ENCODE results near the gene ZNF223. TPM values are rescaled to one million over a fixed set of nuclear protein-coding genes. Genes with fewer than 3 reads are reported as not detected.

ZNF223 gene
- total and polyA plus RNA-seq, 9 of the 15 experiments (the other 6 are each of a cell fraction or from before 2014, with no cell fraction given): 0.21 to 1.8 (median 0.71) TPM

DNA sequence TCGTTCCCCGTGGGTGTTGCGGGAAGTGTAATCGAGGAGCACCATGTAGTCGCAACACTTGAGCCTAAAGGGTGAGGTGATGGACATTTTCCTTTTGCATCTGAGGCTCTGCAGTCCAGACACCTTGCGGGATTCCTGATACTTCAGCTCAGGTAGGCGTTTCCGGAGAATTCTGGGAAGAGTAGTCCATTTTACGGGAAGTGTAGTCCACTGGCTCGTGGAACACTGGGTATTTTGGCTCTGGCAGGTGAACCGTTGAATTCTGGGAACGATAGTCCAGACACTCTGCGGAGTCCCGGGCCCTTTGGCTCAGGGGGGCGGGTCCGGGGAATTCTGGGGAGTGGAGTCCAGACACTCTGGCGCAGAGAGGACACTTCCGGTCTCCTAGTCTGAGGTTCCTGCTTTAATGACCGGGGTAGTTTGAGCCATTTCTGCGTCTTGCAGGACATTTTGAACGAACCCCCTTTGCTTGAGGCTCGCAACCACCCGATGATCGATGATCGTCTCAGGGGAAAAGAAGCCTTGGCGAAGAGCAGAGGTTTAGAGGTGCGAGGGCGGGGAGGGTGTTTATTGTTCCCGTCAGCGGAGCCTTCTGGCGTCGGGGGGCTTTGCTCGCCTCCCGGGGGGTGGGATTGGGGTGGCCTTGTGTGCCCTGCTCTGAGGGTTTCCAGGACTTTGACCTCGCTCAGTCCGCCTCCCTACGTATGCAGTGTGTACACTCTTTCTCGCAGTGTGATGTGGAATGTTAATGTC, at the start of gene ZNF223 (continued):
- TF ChIP-seq, protein P1, sequence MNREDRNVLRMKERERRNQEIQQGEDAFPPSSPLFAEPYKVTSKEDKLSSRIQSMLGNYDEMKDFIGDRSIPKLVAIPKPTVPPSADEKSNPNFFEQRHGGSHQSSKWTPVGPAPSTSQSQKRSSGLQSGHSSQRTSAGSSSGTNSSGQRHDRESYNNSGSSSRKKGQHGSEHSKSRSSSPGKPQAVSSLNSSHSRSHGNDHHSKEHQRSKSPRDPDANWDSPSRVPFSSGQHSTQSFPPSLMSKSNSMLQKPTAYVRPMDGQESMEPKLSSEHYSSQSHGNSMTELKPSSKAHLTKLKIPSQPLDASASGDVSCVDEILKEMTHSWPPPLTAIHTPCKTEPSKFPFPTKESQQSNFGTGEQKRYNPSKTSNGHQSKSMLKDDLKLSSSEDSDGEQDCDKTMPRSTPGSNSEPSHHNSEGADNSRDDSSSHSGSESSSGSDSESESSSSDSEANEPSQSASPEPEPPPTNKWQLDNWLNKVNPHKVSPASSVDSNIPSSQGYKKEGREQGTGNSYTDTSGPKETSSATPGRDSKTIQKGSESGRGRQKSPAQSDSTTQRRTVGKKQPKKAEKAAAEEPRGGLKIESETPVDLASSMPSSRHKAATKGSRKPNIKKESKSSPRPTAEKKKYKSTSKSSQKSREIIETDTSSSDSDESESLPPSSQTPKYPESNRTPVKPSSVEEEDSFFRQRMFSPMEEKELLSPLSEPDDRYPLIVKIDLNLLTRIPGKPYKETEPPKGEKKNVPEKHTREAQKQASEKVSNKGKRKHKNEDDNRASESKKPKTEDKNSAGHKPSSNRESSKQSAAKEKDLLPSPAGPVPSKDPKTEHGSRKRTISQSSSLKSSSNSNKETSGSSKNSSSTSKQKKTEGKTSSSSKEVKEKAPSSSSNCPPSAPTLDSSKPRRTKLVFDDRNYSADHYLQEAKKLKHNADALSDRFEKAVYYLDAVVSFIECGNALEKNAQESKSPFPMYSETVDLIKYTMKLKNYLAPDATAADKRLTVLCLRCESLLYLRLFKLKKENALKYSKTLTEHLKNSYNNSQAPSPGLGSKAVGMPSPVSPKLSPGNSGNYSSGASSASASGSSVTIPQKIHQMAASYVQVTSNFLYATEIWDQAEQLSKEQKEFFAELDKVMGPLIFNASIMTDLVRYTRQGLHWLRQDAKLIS (CRISPR knock-in tag; IDR thresholded peaks at IDR 0.05): no peak
- no peak for TF ChIP-seq BRF1 (IDR thresholded peaks at IDR 0.05; ENCODE audit: borderline replicate concordance, extremely low read depth, insufficient read length)
- TF ChIP-seq, protein P2, sequence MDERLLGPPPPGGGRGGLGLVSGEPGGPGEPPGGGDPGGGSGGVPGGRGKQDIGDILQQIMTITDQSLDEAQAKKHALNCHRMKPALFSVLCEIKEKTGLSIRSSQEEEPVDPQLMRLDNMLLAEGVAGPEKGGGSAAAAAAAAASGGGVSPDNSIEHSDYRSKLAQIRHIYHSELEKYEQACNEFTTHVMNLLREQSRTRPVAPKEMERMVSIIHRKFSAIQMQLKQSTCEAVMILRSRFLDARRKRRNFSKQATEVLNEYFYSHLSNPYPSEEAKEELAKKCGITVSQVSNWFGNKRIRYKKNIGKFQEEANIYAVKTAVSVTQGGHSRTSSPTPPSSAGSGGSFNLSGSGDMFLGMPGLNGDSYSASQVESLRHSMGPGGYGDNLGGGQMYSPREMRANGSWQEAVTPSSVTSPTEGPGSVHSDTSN (CRISPR knock-in tag; IDR thresholded peaks at IDR 0.05; ENCODE audit: low read depth): no peak
- TF ChIP-seq, protein P2 (tag; conservative IDR thresholded peaks at IDR 0.05; ENCODE audit: low read depth): no peak
- TF ChIP-seq, protein P3, sequence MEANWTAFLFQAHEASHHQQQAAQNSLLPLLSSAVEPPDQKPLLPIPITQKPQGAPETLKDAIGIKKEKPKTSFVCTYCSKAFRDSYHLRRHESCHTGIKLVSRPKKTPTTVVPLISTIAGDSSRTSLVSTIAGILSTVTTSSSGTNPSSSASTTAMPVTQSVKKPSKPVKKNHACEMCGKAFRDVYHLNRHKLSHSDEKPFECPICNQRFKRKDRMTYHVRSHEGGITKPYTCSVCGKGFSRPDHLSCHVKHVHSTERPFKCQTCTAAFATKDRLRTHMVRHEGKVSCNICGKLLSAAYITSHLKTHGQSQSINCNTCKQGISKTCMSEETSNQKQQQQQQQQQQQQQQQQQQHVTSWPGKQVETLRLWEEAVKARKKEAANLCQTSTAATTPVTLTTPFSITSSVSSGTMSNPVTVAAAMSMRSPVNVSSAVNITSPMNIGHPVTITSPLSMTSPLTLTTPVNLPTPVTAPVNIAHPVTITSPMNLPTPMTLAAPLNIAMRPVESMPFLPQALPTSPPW (CRISPR knock-in tag; IDR thresholded peaks at IDR 0.05): peak; percentile 97
- TF ChIP-seq POLR2B (IDR thresholded peaks at IDR 0.05; ENCODE audit: low read depth, partially characterized antibody): no peak
- no peak for TF ChIP-seq ZNF224 (CRISPR knock-in tag; IDR thresholded peaks at IDR 0.05)
- TF ChIP-seq SUPT5H (IDR thresholded peaks at IDR 0.05): no peak
- peak in 1 of 2 experiments; percentile 75; a peak in 1 of 4 replicates for TF ChIP-seq KDM4B (IDR thresholded peaks at IDR 0.05; ENCODE audit: borderline replicate concordance in 2 of 2, low read depth in 1 of 2)
- no peak for TF ChIP-seq TRIM28 (IDR thresholded peaks at IDR 0.05)
- TF ChIP-seq ETV1 (tag; conservative IDR thresholded peaks at IDR 0.05; ENCODE audit: low read depth): peak; percentile 5; the same call in 1 of the 2 replicates
- TF ChIP-seq TAL1 (IDR thresholded peaks at IDR 0.05): no peak
- TF ChIP-seq ZNF695 (CRISPR knock-in tag; IDR thresholded peaks at IDR 0.05): no peak
- TF ChIP-seq, protein P4, sequence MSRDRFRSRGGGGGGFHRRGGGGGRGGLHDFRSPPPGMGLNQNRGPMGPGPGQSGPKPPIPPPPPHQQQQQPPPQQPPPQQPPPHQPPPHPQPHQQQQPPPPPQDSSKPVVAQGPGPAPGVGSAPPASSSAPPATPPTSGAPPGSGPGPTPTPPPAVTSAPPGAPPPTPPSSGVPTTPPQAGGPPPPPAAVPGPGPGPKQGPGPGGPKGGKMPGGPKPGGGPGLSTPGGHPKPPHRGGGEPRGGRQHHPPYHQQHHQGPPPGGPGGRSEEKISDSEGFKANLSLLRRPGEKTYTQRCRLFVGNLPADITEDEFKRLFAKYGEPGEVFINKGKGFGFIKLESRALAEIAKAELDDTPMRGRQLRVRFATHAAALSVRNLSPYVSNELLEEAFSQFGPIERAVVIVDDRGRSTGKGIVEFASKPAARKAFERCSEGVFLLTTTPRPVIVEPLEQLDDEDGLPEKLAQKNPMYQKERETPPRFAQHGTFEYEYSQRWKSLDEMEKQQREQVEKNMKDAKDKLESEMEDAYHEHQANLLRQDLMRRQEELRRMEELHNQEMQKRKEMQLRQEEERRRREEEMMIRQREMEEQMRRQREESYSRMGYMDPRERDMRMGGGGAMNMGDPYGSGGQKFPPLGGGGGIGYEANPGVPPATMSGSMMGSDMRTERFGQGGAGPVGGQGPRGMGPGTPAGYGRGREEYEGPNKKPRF (IDR thresholded peaks at IDR 0.05; ENCODE audit: low read depth, low read length): no peak
- TF ChIP-seq ATF7 (IDR thresholded peaks at IDR 0.05): no peak; the same call in 1 of the 2 replicates
